Measurements from ENCODE around the gene CDH13. TPM values are rescaled to one million over a fixed set of nuclear protein-coding genes. Genes with fewer than 3 reads are reported as not detected.
A peak's percentile ranks its signal among the peaks of the same experiment; 100 is the strongest.

The CDH13 gene
- total RNA-seq, 1 experiment from 2014 or later = 0.80 TPM

GRCh38 chr16:83306961-83307593 is 680.3 kb downstream of the CDH13 start:
- Histone ChIP-seq H3K27me3 (ENCODE audit: control insufficient read depth, insufficient read depth, low read length) (no peaks in the 10 kb centered on the region), H3K36me3 (replicated peaks; ENCODE audit: control insufficient read depth, insufficient read depth, low read length) (no peaks in the 10 kb centered on the region), H3K4me3 (ENCODE audit: insufficient read depth, low read depth, low read length) (no peak overlapping the region)
- no peak for DNase-seq

- H3K27me3 ChIP-seq (ENCODE audit: control insufficient read depth, insufficient read depth, low read length) = no peaks in the 10 kb centered on the region
- no peak for DNase-seq
- no peaks in the 10 kb centered on the region for H3K36me3 ChIP-seq (replicated peaks; ENCODE audit: control insufficient read depth, insufficient read depth, low read length)
- H3K4me3 ChIP-seq (ENCODE audit: insufficient read depth, low read depth, low read length) = no peak overlapping the region
Observed at GRCh38 chr16:83307594-83307992, 680.8 kb downstream of the CDH13 start.

GRCh38 chr16:83308414-83308813 is 681.6 kb downstream of the CDH13 start:
- no peak for DNase-seq
- no peaks in the 10 kb centered on the region for H3K27me3 ChIP-seq (ENCODE audit: control insufficient read depth, insufficient read depth, low read length)
- H3K36me3 ChIP-seq (replicated peaks; ENCODE audit: control insufficient read depth, insufficient read depth, low read length) = no peaks in the 10 kb centered on the region
- H3K4me3 ChIP-seq (ENCODE audit: insufficient read depth, low read depth, low read length) = no peak overlapping the region

- no peak overlapping the region for H3K4me3 ChIP-seq (ENCODE audit: insufficient read depth, low read depth, low read length)
- DNase-seq = no peak
- no peaks in the 10 kb centered on the region for H3K27me3 ChIP-seq (ENCODE audit: control insufficient read depth, insufficient read depth, low read length)
- H3K36me3 ChIP-seq (replicated peaks; ENCODE audit: control insufficient read depth, insufficient read depth, low read length) = no peaks in the 10 kb centered on the region
Observed at GRCh38 chr16:83310816-83311215, 684.0 kb downstream of the CDH13 start.

DNA sequence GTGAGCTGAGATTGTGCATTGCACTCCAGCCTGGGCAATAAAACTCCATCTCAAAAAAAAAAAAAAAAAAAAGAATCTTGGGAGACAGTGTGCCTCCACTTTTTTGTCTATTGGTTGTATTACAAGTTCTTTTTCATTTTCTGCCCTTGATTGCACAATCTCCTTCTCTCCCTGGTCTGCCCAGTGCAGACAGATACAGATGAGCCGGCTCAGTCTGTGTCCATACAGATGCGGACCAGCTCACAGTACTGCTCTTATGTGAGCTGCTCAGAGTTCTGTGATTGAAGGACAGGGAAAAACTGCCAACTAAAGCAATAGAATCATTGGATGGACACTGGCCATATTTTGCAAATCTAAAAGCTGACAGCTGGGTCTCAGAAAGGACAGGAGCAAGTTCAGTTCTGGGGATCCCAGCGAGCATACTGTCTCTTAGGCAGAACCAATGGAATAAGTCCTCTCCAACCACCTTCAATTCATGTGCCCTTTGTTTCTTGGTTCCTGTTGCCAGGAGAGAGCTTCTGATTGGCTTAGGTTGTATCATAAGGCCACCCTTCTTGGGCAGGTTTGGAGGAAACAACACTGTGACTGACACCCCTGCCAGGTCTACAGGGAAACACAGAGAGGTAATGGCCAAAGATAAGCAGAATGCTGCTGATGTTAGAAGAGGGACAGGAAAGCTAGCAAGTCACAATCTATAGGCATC is 685.4 kb downstream of the CDH13 start:
- Histone ChIP-seq H3K4me3 (ENCODE audit: insufficient read depth, low read depth, low read length) (no peak overlapping the region), H3K27me3 (ENCODE audit: control insufficient read depth, insufficient read depth, low read length) (no peaks in the 10 kb centered on the region), H3K36me3 (replicated peaks; ENCODE audit: control insufficient read depth, insufficient read depth, low read length) (no peaks in the 10 kb centered on the region)
- DNase-seq = no peak

GRCh38 chr16:83312718-83313245 is 686.0 kb downstream of the CDH13 start:
- no peak for DNase-seq
- no peak overlapping the region for H3K4me3 ChIP-seq (ENCODE audit: insufficient read depth, low read depth, low read length)
- H3K36me3 ChIP-seq (replicated peaks; ENCODE audit: control insufficient read depth, insufficient read depth, low read length) = no peaks in the 10 kb centered on the region
- H3K27me3 ChIP-seq (ENCODE audit: control insufficient read depth, insufficient read depth, low read length) = no peaks in the 10 kb centered on the region

GRCh38 chr16:83315271-83315670 is 688.5 kb downstream of the CDH13 start:
- no peak for DNase-seq
- Histone ChIP-seq H3K36me3 (replicated peaks; ENCODE audit: control insufficient read depth, insufficient read depth, low read length) (no peaks in the 10 kb centered on the region), H3K4me3 (ENCODE audit: insufficient read depth, low read depth, low read length) (no peak overlapping the region), H3K27me3 (ENCODE audit: control insufficient read depth, insufficient read depth, low read length) (no peaks in the 10 kb centered on the region)

GRCh38 chr16:83316458-83316857 is 689.7 kb downstream of the CDH13 start:
- H3K36me3 ChIP-seq (replicated peaks; ENCODE audit: control insufficient read depth, insufficient read depth, low read length) = no peaks in the 10 kb centered on the region
- no peak overlapping the region for H3K4me3 ChIP-seq (ENCODE audit: insufficient read depth, low read depth, low read length)
- H3K27me3 ChIP-seq (ENCODE audit: control insufficient read depth, insufficient read depth, low read length) = no peaks in the 10 kb centered on the region
- DNase-seq = no peak

GRCh38 chr16:83318390-83318789 is 691.6 kb downstream of the CDH13 start:
- no peak overlapping the region for H3K4me3 ChIP-seq (ENCODE audit: insufficient read depth, low read depth, low read length)
- H3K27me3 ChIP-seq (ENCODE audit: control insufficient read depth, insufficient read depth, low read length) = no peaks in the 10 kb centered on the region
- no peak for DNase-seq
- no peaks in the 10 kb centered on the region for H3K36me3 ChIP-seq (replicated peaks; ENCODE audit: control insufficient read depth, insufficient read depth, low read length)

- Histone ChIP-seq H3K36me3 (replicated peaks; ENCODE audit: control insufficient read depth, insufficient read depth, low read length) (no peaks in the 10 kb centered on the region), H3K27me3 (ENCODE audit: control insufficient read depth, insufficient read depth, low read length) (no peaks in the 10 kb centered on the region), H3K4me3 (ENCODE audit: insufficient read depth, low read depth, low read length) (no peak overlapping the region)
- no peak for DNase-seq
Observed at GRCh38 chr16:83328936-83329335, 702.2 kb downstream of the CDH13 start.

DNA sequence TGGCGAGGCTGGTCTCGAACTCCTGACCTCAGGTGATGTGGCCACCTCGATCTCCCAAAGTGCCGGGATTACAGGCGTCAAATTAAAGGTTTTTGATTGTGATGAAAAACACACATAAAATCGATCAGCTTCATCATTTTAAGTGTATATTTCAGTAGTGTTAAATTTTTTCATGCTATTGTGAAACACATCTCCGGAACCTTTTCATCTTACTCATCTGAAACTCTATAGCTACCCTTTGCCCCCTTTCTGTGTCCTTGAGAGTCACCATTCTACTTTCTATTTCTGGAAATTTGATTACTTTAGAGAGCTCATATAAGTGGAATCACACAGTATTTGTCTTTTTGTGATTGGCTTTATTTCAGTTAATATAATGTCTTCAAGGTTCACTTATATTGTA is 702.7 kb downstream of the CDH13 start:
- no peaks in the 10 kb centered on the region for H3K27me3 ChIP-seq (ENCODE audit: control insufficient read depth, insufficient read depth, low read length)
- H3K36me3 ChIP-seq (replicated peaks; ENCODE audit: control insufficient read depth, insufficient read depth, low read length) = no peaks in the 10 kb centered on the region
- no peak for DNase-seq

DNA sequence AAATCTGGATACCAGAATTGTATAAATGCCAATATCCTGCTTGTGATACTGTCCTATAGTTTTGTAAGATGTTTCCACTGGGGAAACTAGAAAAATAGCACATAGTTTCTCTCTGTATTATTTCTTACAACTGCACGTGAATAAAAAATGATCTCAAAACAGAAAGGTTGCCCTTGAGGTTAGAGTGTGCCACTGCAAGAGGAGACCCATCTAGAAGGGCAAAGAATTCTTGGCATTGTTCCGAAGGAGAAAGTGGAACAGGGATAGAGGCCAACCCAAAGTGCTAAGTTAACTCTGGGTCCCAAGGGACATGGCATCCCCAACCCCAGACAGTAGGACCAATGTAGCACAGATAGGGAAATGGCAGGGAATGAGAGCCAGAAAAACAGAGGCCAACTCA is 703.5 kb downstream of the CDH13 start:
- H3K4me3 ChIP-seq (ENCODE audit: insufficient read depth, low read depth, low read length) = no peak overlapping the region
- H3K36me3 ChIP-seq (replicated peaks; ENCODE audit: control insufficient read depth, insufficient read depth, low read length) = no peaks in the 10 kb centered on the region
- H3K27me3 ChIP-seq (ENCODE audit: control insufficient read depth, insufficient read depth, low read length) = no peaks in the 10 kb centered on the region
- peak; percentile 15 for DNase-seq

More for the DNA sequence above, 702.7 kb downstream of the CDH13 start:
- H3K4me3 ChIP-seq (ENCODE audit: insufficient read depth, low read depth, low read length) = no peak overlapping the region

DNA sequence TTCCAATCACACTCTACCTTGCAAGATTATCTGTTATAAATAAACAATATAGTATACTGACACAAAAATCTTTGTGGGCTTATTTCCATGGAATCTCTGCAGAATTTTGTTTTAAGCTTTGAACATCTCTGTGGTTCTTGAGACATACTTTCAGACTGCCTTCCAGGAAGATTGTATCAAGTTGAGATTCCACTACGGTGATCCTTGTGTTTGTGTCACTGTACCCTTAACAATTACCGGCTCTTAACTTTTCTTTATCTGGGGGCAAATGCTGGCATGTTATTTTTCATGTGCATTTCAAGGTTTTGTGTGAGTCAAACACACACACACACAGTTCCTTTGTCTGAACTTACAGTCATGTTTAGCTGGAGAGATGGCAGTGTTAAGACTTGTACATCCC is 708.3 kb downstream of the CDH13 start:
- Histone ChIP-seq H3K27me3 (ENCODE audit: control insufficient read depth, insufficient read depth, low read length) (no peaks in the 10 kb centered on the region), H3K4me3 (ENCODE audit: insufficient read depth, low read depth, low read length) (no peak overlapping the region), H3K36me3 (replicated peaks; ENCODE audit: control insufficient read depth, insufficient read depth, low read length) (no peaks in the 10 kb centered on the region)
- DNase-seq = no peak

GRCh38 chr16:83336603-83337002 is 709.8 kb downstream of the CDH13 start:
- no peaks in the 10 kb centered on the region for H3K27me3 ChIP-seq (ENCODE audit: control insufficient read depth, insufficient read depth, low read length)
- H3K4me3 ChIP-seq (ENCODE audit: insufficient read depth, low read depth, low read length) = no peak overlapping the region
- no peak for DNase-seq
- no peaks in the 10 kb centered on the region for H3K36me3 ChIP-seq (replicated peaks; ENCODE audit: control insufficient read depth, insufficient read depth, low read length)

DNA sequence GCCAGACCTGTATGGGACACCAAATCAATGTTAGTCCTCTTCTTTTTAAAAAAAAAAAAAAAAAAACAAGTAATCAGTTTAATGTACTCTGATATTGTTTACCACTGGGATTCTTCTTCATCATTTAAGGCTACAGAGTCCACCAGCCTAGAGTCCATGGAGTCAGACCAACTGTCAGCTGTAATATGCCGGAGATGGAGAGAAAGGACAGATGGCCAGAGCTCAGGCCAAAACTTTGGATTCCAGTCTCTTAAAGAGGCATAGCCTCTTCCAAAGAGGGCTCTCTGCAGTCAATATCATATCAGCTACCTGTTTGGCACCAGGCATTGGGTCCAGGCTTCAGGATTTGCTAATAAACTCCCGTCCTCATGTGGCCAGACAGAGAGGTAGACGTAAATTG is 711.4 kb downstream of the CDH13 start:
- Histone ChIP-seq H3K4me3 (ENCODE audit: insufficient read depth, low read depth, low read length) (no peak overlapping the region), H3K27me3 (ENCODE audit: control insufficient read depth, insufficient read depth, low read length) (no peaks in the 10 kb centered on the region), H3K36me3 (replicated peaks; ENCODE audit: control insufficient read depth, insufficient read depth, low read length) (no peaks in the 10 kb centered on the region)
- DNase-seq = no peak
